AG04450 (cell line): ENCODE results near the gene SMU1. TPM values are rescaled to one million over a fixed set of nuclear protein-coding genes. Genes with fewer than 3 reads are reported as not detected.

Experiments used
- CTCF ChIA-PET: fragments of 300-600, 350-600 bp; formaldehyde crosslinking; extraction: SDS; loops from one replicate; lab custom pipeline; 2022; ENCODE audit warnings: antibody characterized with exemption, inconsistent platforms; lab: Charles Lee
- POLR2A ChIA-PET: fragments of 350-600 bp; formaldehyde crosslinking; extraction: SDS; loops from one replicate; lab custom pipeline; 2021; ENCODE audit warnings: antibody characterized with exemption, inconsistent platforms; lab: Yijun Ruan, JAX
- DNase-seq: peaks from one replicate; pipeline ENCODE4 v3.0.0-alpha.2; 2011; ENCODE audit warnings: low read depth, low spot score
- H3K27ac ChIP-seq: one replicate; pipeline ENCODE4 v1.5.1; 2012; ENCODE audit warnings: low read depth, low read length, control low read depth
- H3K27me3 ChIP-seq: one replicate; pipeline ENCODE4 v1.6.0; 2012; ENCODE audit warnings: low read length; ENCODE audit not compliant: control insufficient read depth, insufficient read depth
- H3K4me3 ChIP-seq: 2 replicates; pipeline ENCODE4 v1.5.1; 2011; ENCODE audit warnings: mild to moderate bottlenecking, low read depth, low read length, control low read depth
- H3K9me3 ChIP-seq: 2 replicates; pipeline ENCODE4 v1.5.1; 2012; ENCODE audit warnings: low read length; ENCODE audit not compliant: control insufficient read depth, insufficient read depth
- polyA plus RNA-seq: library from polyadenylated mRNA; depleted of rRNA; stranded (reverse); fragments of >200 nt; gene quantifications from 2 replicates; pipeline ENCODE4 v1.2.3, GENCODE V29; 2011; rRNA removed
- TF ChIP-seq, protein P1 (sequence below): IDR thresholded peaks from 2 replicates; pipeline ENCODE4 v1.5.1; 2011; ENCODE audit warnings: low read depth, low read length, control low read depth, inconsistent platforms

SMU1 gene
- polyA plus RNA-seq, 1 experiment = 19.6 TPM

DNA sequence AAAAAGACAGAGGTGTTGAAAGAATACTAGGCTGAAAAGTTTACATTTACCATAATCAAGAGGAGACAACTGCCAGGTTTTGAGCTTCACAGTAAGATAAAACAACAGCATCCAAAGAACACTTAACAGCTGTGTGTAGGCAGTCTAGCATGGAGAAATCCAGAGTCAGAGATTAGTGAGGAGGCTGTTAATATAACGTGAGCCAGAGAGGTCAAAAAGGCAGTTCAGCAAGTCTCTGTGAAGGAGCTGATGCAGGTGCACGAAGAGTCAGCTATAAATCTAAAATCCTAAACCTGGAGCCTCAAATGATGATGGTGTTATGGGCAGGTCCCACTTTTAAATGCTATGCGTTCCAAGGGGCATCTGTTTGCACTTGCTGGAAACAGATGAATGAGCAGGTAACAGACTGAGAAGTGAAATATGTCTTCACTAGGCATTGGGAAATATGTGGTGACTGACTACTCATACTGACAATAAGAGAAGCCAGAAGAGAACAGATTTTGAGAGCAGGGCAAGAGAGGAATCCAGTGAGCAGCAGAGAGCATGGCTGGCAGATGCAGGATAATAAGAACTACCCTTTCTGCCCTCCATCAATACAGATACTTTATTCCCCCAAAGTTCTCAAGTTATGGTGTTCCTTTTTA, 83.8 kb downstream of the SMU1 start:
- ChIA-PET CTCF (interaction anchor here (1.0 to 1.1 kb wide), 2 partner anchors 413 to 614 kb away, joined by 3 to 7 read pairs; no protein-coding TSS in a partner anchor), POLR2A (interaction anchor here (1.0 kb wide), 1 partner anchor 608 kb away, joined by 3 read pairs; the partner anchor contains the start of gene ACO1)
- Histone ChIP-seq H3K9me3 (no peaks in the 10 kb centered on the region), H3K4me3 (no peak overlapping the region), H3K27me3 (no peaks in the 10 kb centered on the region), H3K27ac (peak overlapping the region; percentile 42)
- no peak for DNase-seq
- TF ChIP-seq, protein P1, sequence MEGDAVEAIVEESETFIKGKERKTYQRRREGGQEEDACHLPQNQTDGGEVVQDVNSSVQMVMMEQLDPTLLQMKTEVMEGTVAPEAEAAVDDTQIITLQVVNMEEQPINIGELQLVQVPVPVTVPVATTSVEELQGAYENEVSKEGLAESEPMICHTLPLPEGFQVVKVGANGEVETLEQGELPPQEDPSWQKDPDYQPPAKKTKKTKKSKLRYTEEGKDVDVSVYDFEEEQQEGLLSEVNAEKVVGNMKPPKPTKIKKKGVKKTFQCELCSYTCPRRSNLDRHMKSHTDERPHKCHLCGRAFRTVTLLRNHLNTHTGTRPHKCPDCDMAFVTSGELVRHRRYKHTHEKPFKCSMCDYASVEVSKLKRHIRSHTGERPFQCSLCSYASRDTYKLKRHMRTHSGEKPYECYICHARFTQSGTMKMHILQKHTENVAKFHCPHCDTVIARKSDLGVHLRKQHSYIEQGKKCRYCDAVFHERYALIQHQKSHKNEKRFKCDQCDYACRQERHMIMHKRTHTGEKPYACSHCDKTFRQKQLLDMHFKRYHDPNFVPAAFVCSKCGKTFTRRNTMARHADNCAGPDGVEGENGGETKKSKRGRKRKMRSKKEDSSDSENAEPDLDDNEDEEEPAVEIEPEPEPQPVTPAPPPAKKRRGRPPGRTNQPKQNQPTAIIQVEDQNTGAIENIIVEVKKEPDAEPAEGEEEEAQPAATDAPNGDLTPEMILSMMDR = no peak

DNA sequence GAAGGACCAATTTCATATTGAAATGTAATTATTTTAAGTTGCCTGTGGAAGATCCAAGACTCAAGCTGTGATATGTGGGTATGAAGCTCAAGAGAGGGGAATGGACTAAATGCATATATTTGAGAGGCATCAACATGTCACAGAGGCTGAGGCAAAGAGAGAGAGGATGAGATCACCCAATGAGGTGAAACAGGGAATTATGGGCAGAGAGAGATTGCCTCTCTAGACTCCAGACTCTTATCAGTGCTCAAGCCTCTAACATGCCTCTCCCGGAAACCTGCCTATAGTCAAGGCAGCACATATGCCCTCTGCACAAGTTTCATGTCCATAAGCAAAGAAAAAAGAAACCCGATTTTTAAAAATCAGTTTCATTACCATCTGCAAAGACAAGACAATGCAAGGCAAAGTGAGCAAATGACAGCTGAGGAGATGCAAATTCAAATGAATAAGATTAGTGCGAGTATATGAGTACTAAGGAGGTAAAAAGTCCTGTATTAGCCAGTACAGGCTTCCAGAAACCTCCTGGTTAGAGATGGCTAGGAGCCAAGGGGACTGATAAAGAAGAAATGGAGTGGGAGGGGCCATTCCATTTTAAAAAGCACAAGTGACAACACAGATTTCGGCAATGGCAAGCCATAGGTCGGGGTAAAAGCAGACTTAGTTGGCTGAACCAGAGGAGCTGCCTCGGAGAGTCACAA, 84.4 kb downstream of the SMU1 start:
- Histone ChIP-seq H3K4me3 (no peak overlapping the region), H3K27ac (no peak overlapping the region), H3K27me3 (no peaks in the 10 kb centered on the region), H3K9me3 (no peaks in the 10 kb centered on the region)
- TF ChIP-seq, protein P1 = no peak
- ChIA-PET POLR2A (interaction anchor here (0.7 to 1.0 kb wide), 2 partner anchors 403 to 608 kb away, joined by 3 to 5 read pairs; partner anchors contain the start of gene ACO1), CTCF (interaction anchor here (1.0 to 1.1 kb wide), 2 partner anchors 412 to 614 kb away, joined by 3 to 7 read pairs; no protein-coding TSS in a partner anchor)
- DNase-seq = no peak

Other genes with a start within 250 kb of the SMU1 start
- 39.9 and 46.2 TPM in 2 replicates for gene APTX, start 75.0 kb downstream of the SMU1 start, polyA plus RNA-seq
- 180 and 237 TPM in 2 replicates for gene DNAJA1, start 51.4 kb downstream of the SMU1 start, polyA plus RNA-seq
- gene B4GALT1, start 90.7 kb upstream of the SMU1 start, polyA plus RNA-seq = 55.3 and 57.0 TPM in 2 replicates
- not detected in 2 replicates for gene SPINK4, start 163.5 kb upstream of the SMU1 start, polyA plus RNA-seq
- 26.4 and 31.7 TPM in 2 replicates for gene BAG1, start 188.0 kb upstream of the SMU1 start, polyA plus RNA-seq
- gene CHMP5, start 188.4 kb upstream of the SMU1 start, polyA plus RNA-seq = 97.6 and 144 TPM in 2 replicates
- gene NFX1, start 213.8 kb upstream of the SMU1 start, polyA plus RNA-seq = 35.9 and 39.2 TPM in 2 replicates